Gastrocnemius medialis (tissue), 4 donors: ENCODE results near the gene HOXD9. TPM values are rescaled to one million over a fixed set of nuclear protein-coding genes. Genes with fewer than 3 reads are reported as not detected.

Experiments used
- ATAC-seq, 2 donors: fragments of 150-250 bp; one replicate each; pipeline ENCODE4 v1.9.1; 2016
- DNase-seq, 2 donors: peaks; one replicate each; pipeline ENCODE4 v3.0.0-alpha.2; 2019
- H3K27ac ChIP-seq, 4 donors: fragments of 200-600 bp; sonication (generic); 1 replicate in 1 of 4; 2 replicates in 3 of 4; pipeline ENCODE4 v1.5.1; 2016 to 2018; ENCODE audit warnings: mild to moderate bottlenecking in 2 of 4, moderate library complexity in 1 of 4
- H3K27me3 ChIP-seq, 3 donors: fragments of 200-600 bp; sonication (generic) in 2 of 3; 1 replicate in 1 of 3; 2 replicates in 2 of 3; pipeline versions ENCODE4 v1.5.1 to v1.6.0; 2016 to 2019; ENCODE audit warnings: mild to moderate bottlenecking in 1 of 3, moderate library complexity in 1 of 3
- H3K36me3 ChIP-seq, 2 donors: fragments of 200-600 bp; sonication (generic) in 1 of 2; one replicate each; pipeline ENCODE4 v1.5.1; 2017 to 2018
- H3K4me1 ChIP-seq, 2 donors: fragments of 200-600 bp; sonication (generic) in 1 of 2; one replicate each; pipeline ENCODE4 v1.5.1; 2016 to 2017; ENCODE audit warnings: mild to moderate bottlenecking in 2 of 2
- H3K4me3 ChIP-seq, 4 donors: fragments of 200-600 bp; sonication (generic) in 3 of 4; 1 replicate in 1 of 4; 2 replicates in 3 of 4; pipeline ENCODE4 v1.5.1; 2016 to 2019; ENCODE audit warnings: mild to moderate bottlenecking in 2 of 4
- H3K9me3 ChIP-seq, 3 donors: fragments of 200-600 bp; sonication (generic) in 2 of 3; 1 replicate in 1 of 3; 2 replicates in 2 of 3; pipeline ENCODE4 v1.5.1; 2016 to 2019
- POLR2A ChIP-seq, 2 donors: fragments of 450-650 bp; IDR thresholded peaks; one replicate each; pipeline ENCODE4 v1.6.1; 2017; ENCODE audit warnings: antibody characterized with exemption in 2 of 2, mild to moderate bottlenecking in 2 of 2, moderate library complexity in 2 of 2
- in situ Hi-C, 4 donors: fragments of 200-750 bp; cut with MboI; loops; one replicate each; pipeline versions ENCODE4 v1.15.0 to v1.8.0; 2017; ENCODE audit warnings: low sequenced_read_pairs in 4 of 4
- intact Hi-C: fragments of 100-400 bp; cut with DNase I; formaldehyde crosslinking; loops from one replicate; pipeline ENCODE4 v1.15.1; 2023; ENCODE audit warnings: low total_unique reads
- total RNA-seq, 4 donors: library from RNA; depleted of rRNA; stranded (reverse); fragments of >200 nt; gene quantifications; one replicate each; pipeline versions ENCODE4 v1.1.0 to v1.2.3, GENCODE V29; 2016
- TF ChIP-seq, protein P1 (sequence below), 5 experiments: fragments of 450-650 bp in 3 of 5; fragments of 200-600 bp in 2 of 5; sonication (generic) in 2 of 5; IDR thresholded peaks in 4 of 5; conservative IDR thresholded peaks in 1 of 5; 1 replicate in 4 of 5; 2 replicates in 1 of 5; pipeline ENCODE4 v1.5.1; 2016 to 2019; ENCODE audit warnings: antibody characterized with exemption in 5 of 5, mild to moderate bottlenecking in 3 of 5, moderate library complexity in 3 of 5

Gene HOXD9
- total RNA-seq, 4 donors from 2014 or later: 0.33 to 1.8 (median 0.78) TPM

DNA sequence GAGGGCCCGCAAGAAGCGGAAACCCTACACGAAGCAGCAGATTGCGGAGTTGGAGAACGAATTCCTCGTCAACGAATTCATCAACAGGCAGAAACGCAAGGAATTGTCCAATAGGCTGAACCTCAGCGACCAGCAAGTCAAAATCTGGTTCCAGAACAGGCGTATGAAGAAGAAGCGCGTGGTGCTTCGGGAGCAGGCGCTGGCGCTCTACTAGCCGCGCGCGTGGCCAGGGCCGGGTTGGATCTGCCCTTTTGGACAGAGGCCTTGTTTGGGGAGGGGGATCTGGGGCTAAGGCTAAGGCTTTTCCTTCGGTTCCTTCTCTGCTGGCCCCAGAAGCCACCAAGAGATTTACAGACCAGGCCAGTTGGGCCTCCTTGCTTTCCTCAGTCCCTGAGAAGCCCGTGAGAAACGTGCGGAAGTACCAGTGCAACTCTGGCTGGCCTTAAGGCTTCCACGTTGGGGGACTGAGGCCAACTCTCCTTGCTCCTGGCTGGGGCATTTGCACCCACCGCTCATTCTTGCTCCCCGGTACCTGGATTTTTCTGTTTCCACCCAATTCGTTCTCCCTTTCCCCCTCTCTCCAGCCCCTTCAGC, 21.9 kb upstream of the HOXD9 start:
- intact Hi-C loops (no loop called here), in situ Hi-C loops (loop anchor here in 2 of 4 donors (25.0 kb wide), 1 partner anchor 712 kb away; no protein-coding TSS in a partner anchor)
- H3K4me3 ChIP-seq: no peak overlapping the region
- H3K27ac ChIP-seq: no peak overlapping the region
- no peaks in the 10 kb centered on the region for H3K9me3 ChIP-seq
- no peak for ATAC-seq
- peaks cover 99 to 100% (median 100%) of the 10 kb centered on the region in 3 donors for H3K27me3 ChIP-seq
- no peak for DNase-seq
- no peaks in the 10 kb centered on the region for H3K36me3 ChIP-seq
- peaks cover 22 to 24% of the 10 kb centered on the region in 2 donors for H3K4me1 ChIP-seq
- no peak for TF ChIP-seq POLR2A (IDR thresholded peaks at IDR 0.05)
- TF ChIP-seq, protein P1, sequence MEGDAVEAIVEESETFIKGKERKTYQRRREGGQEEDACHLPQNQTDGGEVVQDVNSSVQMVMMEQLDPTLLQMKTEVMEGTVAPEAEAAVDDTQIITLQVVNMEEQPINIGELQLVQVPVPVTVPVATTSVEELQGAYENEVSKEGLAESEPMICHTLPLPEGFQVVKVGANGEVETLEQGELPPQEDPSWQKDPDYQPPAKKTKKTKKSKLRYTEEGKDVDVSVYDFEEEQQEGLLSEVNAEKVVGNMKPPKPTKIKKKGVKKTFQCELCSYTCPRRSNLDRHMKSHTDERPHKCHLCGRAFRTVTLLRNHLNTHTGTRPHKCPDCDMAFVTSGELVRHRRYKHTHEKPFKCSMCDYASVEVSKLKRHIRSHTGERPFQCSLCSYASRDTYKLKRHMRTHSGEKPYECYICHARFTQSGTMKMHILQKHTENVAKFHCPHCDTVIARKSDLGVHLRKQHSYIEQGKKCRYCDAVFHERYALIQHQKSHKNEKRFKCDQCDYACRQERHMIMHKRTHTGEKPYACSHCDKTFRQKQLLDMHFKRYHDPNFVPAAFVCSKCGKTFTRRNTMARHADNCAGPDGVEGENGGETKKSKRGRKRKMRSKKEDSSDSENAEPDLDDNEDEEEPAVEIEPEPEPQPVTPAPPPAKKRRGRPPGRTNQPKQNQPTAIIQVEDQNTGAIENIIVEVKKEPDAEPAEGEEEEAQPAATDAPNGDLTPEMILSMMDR (IDR thresholded peaks at IDR 0.05 in 4 of 5, conservative IDR thresholded peaks at IDR 0.05 in 1 of 5): no peak

DNA sequence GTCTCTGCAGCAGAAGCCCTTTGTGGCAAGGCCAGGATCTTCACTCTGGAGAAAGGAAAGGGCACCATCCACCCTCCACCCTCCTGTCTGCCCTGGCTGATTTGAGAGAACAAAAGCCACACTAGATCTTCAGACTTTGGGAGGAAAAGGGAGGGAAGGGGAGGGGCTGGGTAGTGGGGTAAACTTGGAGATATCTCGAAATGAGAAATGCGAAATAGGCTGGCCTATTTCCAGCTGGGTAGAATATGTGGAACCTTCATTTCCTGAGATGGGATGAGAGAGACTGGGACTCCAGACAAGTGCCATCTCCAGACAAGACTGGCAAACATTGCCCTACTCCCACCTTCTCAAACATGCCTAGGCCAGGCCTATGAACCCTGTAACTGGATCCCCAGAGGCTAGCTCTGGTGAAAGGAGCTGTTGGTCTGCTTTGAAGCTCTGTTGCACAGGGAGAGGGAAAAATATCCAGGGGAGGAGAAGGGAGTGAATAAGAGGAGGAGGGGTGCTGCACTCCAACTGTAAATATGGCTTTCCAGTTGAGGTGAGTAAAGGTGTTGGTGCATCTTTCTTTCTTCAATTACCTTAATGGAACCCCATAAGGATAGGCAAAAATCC, 21.2 kb upstream of the HOXD9 start:
- Histone ChIP-seq H3K9me3 (no peaks in the 10 kb centered on the region), H3K36me3 (no peaks in the 10 kb centered on the region), H3K4me1 (peaks cover 21 to 26% of the 10 kb centered on the region in 2 donors), H3K4me3 (no peak overlapping the region), H3K27ac (no peak overlapping the region), H3K27me3 (peaks cover 99 to 100% (median 100%) of the 10 kb centered on the region in 3 donors)
- in situ Hi-C loops: loop anchor here in 2 of 4 donors (25.0 kb wide), 1 partner anchor 711 kb away; no protein-coding TSS in a partner anchor
- TF ChIP-seq, protein P1 (IDR thresholded peaks at IDR 0.05 in 4 of 5, conservative IDR thresholded peaks at IDR 0.05 in 1 of 5): no peak
- TF ChIP-seq POLR2A (IDR thresholded peaks at IDR 0.05): no peak
- ATAC-seq: no peak
- intact Hi-C loops: no loop called here
- DNase-seq: no peak

DNA sequence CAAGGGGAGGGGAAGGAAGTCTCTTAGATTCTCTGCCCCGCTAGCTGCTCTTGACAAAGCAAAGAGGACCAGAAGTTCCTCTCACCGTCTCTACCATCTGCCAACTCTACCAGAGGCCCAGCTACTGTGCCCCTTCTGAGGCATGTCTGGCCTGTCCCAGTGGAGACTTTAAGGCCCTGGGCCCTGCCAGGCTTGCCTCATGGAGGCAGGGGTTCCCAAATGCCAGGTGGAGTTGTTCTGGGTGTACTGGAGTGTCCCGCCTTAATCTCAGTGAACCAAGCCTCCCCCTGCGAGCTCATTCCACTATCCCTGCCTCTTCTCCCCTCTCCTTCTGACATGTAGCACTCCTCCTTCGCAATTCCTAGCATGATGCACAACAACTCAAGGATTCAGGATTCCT, 20.7 kb upstream of the HOXD9 start:
- Histone ChIP-seq H3K4me1 (peaks cover 18 to 25% of the 10 kb centered on the region in 2 donors), H3K27ac (no peak overlapping the region), H3K36me3 (no peaks in the 10 kb centered on the region), H3K4me3 (no peak overlapping the region), H3K27me3 (peaks cover 99 to 100% (median 100%) of the 10 kb centered on the region in 3 donors), H3K9me3 (no peaks in the 10 kb centered on the region)
- intact Hi-C loops: no loop called here
- TF ChIP-seq, protein P1 (IDR thresholded peaks at IDR 0.05 in 4 of 5, conservative IDR thresholded peaks at IDR 0.05 in 1 of 5): no peak
- no peak for TF ChIP-seq POLR2A (IDR thresholded peaks at IDR 0.05)
- in situ Hi-C loops: loop anchor here in 2 of 4 donors (25.0 kb wide), 1 partner anchor 710 kb away; no protein-coding TSS in a partner anchor
- ATAC-seq: no peak
- DNase-seq: no peak

DNA sequence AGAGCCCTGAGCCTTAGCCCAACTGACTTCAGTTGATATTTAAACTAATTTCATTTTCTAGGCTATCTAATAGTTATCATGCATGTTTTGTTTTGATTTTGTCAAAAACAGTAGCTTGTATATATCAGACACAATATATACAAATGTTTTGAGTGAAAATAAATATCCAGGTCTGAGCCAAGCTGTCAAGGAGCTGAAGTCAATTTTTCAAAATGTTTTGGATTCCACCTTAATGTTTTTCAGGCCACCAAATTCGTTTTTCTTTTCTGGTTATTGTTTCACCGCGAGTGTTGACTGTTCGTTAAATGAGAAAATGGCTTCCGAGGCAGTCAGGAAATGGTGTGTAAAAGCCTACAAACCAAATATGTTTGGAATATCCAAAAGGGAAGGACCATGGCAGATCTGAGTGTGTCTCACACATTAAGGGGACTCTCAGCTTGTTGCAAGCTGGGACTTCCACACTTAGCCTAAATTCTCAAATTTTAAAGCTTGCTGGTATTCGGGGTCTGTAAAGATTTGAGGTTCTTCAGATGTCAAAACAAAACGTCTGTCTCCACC, 20.1 kb upstream of the HOXD9 start:
- ATAC-seq: no peak
- peaks cover 17 to 20% of the 10 kb centered on the region in 2 donors for H3K4me1 ChIP-seq
- H3K36me3 ChIP-seq: no peaks in the 10 kb centered on the region
- intact Hi-C loops (no loop called here), in situ Hi-C loops (loop anchor here in 2 of 4 donors (25.0 kb wide), 1 partner anchor 710 kb away; no protein-coding TSS in a partner anchor)
- no peak overlapping the region for H3K27ac ChIP-seq
- H3K4me3 ChIP-seq: no peak overlapping the region
- no peaks in the 10 kb centered on the region for H3K9me3 ChIP-seq
- DNase-seq: no peak
- peaks cover 99 to 100% (median 100%) of the 10 kb centered on the region in 3 donors for H3K27me3 ChIP-seq
- TF ChIP-seq, protein P1 (IDR thresholded peaks at IDR 0.05 in 4 of 5, conservative IDR thresholded peaks at IDR 0.05 in 1 of 5): no peak
- TF ChIP-seq POLR2A (IDR thresholded peaks at IDR 0.05): no peak
